Limb (tissue), 2 donors: ENCODE results near the gene AGAP2.
"Not testable (repeated sequence)": the region's sequence is repeated elsewhere in the genome, so short reads cannot be mapped to it uniquely, and the experiment has no call there.

Experiments used
- DNase-seq, 2 donors: peaks; one replicate each; pipeline ENCODE4 v3.0.0-alpha.2; 2016; ENCODE audit errors: extremely low spot score in 2 of 2

AGAP2 gene

DNA sequence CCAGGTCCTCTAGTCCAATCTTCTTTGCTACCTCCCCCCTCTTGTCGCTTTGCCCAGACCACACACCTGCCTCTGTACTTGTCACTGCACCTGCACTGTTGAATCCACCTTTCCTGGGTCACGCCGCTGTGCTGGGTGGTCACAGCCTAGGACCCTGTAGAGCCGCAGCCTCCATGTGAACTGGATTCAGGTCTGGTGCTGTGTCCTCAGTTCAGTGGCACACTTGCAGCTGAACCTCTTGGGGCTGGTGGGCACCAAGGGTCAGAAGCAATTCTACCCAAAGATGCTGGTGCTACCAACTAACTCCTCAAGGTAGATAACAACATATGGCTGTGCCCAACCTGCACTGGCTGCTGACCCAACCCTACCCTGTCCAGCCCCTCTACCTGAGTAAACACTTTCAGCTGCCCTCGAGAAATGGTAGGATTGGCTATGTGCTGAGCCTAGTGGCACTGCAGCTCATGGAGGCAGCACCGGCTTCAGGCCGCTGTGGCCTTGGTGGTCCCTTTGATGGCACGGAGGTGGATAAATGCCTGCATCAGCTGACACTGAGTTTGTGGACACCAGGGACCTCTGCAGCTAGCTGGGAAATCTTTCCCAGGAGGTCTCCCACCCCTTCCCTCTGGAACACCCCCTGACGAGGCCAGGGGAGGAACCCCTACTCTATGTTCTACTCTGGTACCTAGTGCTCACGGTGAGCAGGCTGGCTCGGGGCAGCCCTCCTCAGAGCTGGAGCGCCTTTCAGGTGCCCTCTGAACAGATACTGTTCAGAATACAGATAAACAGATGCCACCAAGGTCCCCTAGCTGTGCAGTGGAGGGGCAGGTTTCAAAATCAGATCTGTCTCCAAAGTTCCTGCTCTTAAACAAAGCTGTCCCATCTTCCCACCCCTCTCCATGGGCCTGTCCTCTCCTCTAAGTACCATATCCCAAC lies 14.3 kb downstream of the AGAP2 start:
- no peak for DNase-seq

DNA sequence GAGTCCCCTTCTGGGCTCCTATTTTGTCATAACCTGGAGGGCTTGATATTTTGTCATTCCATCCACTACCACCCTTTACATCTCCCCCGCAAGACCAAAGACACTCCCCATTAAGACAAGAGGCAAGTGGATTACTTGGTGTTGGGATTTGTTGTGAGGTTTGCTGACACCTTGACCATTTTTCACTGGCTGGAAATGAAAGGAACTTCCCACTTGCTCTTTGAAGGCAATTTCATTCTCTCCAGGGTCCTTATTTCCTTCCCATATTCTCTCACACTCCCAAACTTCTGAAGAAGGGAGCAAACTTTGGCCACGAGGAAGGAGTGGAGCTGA lies 14.9 kb downstream of the AGAP2 start:
- DNase-seq: no peak

DNA sequence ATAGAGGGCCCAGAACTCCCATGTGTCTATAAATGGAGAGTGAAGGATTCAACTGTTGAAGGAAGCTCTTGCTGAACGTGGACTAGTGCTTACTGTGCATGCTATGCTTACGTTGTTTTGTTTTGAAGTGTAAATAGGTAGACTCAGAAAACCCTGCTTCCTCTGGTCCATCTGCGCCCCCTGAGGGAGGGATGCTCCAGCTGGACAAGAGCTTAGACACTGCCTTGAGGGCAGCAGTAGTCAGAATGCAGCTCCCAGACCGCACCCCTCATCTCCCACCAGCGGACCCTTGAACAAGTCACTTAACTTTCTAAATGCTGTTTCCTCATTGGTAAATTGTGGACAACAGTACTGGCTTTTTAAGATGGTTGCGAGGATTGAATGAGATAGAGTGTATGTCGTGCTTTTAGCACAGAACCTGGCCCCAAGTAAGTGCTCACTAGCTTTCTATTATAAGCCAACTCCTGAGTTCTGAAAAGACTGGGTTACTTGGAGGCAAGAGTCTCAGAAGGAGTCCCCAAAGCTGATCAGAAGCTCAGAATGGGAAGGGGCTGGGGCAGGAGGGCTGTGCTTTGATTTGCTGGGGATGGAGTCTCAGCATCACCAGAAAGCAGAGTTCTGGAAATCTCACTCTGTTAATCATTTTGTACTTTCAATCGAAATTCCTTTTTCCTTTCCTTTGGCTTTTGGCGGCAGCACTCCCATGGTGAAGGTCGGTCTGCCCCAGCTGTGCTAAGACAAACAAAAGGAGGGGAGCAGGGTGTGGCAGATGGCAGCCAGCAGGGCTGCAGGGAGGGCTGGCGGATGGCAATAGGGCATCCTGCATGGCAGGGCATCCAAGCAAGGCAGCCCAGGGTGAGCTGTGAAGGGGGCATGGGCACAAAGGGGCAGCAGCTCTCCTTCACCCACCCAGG lies 15.6 kb downstream of the AGAP2 start:
- no peak for DNase-seq

DNA sequence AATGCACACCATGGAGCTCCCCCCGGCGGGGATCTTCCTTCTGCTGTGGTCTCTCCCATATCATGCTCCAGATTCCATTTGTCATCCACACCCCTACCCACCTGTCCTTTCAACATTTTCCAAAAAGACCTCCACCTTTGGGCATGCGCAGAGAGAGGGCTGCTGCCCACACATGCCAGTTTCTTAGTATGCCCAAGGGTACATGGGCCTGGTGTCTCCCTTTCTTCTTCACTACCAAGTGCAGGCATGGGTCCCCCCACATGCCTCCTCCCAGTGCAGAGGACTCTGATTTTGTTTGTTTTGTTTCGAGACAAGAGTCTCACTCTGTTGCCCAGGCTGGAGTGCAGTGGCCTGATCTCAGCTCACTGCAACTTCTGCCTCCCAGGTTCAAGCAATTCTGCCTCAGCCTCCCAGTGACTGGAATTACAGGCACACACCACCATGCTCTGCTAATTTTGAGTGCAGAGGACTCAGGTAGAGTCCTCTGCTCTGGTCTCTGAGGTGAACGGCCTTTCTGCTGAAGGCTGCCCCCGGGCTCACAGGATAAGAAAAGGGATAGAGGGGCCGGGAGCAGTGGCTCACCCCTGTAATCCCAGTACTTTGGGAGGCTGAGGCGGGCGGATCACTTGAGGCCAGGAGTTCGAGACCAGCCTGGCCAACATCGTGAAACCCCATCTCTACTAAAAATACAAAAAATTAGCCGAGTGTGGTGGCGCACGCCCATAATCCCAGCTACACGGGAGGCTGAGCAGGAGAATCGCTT lies 16.5 kb downstream of the AGAP2 start:
- DNase-seq: not testable (repeated sequence)

DNA sequence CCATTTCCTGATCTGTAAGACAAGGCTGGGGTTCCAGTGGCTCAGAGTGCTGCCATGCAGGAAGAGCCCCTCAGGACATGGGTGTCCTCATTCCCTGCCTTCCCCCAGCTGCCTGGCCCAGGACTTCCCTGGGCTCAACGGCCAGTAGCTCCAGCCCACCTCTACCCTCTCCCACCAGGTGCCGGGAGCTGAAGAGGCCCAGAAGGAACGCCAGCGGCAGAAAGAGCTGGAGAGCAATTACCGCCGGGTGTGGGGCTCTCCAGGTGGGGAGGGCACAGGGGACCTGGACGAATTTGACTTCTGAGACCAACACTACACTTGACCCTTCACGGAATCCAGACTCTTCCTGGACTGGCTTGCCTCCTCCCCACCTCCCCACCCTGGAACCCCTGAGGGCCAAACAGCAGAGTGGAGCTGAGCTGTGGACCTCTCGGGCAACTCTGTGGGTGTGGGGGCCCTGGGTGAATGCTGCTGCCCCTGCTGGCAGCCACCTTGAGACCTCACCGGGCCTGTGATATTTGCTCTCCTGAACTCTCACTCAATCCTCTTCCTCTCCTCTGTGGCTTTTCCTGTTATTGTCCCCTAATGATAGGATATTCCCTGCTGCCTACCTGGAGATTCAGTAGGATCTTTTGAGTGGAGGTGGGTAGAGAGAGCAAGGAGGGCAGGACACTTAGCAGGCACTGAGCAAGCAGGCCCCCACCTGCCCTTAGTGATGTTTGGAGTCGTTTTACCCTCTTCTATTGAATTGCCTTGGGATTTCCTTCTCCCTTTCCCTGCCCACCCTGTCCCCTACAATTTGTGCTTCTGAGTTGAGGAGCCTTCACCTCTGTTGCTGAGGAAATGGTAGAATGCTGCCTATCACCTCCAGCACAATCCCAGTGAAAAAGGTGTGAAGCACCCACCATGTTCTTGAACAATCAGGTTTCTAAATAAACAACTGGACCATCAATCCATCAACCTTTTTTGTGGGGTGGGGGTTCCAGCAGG lies 17.6 kb downstream of the AGAP2 start:
- no peak for DNase-seq

DNA sequence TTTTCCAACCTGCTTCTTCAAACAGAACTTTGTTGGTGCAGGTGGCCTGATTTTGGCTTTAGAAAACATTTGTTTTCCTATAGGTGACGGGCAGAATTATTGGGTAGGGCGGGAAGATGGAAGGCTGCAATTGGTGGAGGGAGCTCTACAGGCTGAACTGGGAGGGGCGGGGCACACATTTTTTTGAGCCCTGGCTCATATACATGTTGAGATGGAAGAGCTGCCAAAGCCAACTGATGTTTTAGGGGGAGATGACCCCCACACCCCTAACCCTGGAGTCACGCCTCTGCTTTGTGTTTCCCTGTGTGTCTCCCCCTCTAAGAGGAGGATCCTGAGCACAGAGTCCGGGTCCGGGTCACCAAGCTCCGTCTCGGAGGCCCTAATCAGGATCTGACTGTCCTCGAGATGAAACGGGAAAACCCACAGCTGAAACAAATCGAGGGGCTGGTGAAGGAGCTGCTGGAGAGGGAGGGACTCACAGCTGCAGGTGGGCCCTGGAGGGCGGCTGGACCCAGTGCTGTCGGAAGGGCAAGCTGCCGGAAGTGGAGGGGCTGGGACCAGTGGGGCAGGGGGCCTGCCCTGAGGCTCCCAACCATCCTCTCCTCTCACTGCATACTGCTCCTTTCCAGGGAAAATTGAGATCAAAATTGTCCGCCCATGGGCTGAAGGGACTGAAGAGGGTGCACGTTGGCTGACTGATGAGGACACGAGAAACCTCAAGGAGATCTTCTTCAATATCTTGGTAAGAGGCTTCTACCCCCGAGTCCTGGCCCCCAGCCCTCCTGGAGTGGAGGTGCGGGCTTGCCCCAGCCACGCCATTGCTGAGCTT lies 18.6 kb downstream of the AGAP2 start:
- DNase-seq: no peak

DNA sequence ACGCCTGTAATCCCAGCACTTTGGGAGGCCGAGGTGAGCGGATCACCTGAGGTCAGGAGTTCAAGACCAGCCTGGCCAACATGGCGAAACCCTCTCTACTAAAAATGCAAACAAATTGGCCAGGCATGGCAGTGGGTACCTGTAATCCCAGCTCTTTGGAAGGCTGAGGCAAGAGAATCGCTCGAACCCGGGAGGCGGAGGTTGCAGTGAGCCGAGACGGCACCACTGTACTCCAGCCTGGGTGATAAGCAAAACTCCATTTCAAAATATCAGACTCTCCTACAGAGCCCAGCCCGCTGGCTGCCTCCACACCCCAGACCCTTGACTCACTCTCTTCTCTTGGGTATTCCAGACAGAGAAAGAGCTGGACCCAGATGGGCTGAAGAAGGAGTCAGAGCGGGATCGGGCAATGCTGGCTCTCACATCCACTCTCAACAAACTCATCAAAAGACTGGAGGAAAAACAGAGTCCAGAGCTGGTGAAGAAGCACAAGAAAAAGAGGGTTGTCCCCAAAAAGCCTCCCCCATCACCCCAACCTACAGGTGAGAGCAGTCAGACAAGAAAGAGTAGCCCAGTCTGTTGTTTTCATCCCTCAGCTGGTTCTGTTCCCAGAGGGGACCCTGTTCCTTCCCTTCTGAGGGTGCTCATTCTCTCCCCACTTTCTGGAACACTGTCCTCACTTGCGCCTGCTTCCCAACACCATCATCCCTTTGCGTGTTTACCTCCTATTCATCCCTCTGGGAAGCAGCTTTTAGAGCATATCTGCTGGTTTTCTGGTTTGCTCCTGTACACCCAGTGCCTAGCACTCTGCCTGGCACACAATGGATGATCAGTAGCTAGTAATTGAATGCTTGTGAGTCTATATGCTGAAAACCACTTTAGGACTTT lies 19.7 kb downstream of the AGAP2 start:
- DNase-seq: no peak

DNA sequence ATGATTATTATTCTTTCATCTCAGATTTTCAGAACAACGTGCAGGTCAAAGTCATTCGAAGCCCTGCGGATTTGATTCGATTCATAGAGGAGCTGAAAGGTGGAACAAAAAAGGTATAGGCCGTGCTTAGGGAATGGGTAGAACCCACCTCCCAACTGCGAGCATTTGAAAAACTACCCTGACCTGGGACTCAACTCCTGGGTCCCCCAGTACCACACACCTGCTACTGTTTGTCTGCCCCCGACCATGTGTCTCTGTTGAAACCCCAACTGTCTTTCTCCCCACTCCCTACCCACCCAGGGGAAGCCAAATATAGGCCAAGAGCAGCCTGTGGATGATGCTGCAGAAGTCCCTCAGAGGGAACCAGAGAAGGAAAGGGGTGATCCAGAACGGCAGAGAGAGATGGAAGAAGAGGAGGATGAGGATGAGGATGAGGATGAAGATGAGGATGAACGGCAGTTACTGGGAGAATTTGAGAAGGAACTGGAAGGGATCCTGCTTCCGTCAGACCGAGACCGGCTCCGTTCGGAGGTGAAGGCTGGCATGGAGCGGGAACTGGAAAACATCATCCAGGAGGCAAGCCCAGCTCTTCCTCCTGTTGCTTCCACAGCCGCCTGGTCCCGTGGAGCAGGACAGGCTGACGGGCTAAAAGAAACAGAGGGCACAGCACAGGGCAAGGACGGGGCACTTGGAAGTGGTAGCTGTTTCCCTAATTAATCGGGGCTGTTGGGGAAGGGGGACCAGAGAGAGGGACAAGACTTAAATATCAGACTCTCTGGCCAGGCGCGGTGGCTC lies 20.5 kb downstream of the AGAP2 start:
- no peak for DNase-seq

DNA sequence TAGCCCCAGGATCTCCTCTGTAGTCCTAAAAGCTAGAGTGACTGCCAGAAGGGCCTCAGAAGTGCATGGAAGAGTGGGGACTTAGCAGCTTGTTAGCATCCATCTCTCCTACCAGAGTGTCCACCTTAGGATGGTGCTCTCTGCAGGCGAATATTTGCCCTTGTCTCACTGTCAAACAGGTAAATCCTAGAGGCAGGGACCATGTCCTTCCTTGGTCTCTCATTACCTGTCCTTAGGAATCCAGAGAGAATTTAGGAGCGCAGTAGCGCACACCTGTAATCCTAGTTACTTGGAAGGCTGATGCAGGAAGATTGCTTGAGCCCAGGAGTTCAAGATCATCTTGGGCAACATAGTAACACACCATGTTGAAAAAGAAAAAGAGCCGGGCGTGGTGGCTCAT lies 21.4 kb downstream of the AGAP2 start:
- DNase-seq: no peak

DNA sequence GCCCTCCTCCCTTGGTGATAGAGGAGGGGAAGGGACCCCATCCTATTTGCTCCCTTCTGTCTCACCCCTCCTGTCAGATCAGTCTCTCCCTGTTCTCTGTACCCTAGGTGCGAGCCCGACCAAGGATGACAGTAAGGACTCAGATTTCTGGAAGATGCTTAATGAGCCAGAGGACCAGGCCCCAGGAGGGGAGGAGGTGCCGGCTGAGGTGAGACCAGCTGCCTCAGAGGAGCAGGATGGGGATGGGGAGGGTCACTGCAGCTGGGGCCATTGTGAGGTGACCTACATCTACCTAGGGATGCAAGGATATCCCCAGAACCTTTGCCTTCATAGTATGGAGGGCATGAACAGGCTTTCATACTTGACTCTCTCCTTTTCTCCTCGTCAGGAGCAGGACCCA lies 22.2 kb downstream of the AGAP2 start:
- no peak for DNase-seq

DNA sequence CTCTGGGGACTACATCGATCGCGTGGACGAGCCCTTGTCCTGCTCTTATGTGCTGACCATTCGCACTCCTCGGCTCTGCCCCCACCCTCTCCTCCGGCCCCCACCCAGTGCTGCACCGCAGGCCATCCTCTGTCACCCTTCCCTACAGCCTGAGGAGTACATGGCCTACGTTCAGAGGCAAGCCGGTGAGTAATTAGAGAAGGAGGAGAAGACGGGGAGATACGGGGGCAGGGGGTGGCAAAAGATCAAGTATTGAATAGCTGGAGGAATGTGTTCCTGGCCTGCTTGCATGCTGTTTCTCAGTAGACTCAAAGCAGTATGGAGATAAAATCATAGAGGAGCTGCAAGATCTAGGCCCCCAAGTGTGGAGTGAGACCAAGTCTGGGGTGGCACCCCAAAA lies 22.8 kb downstream of the AGAP2 start:
- no peak for DNase-seq

DNA sequence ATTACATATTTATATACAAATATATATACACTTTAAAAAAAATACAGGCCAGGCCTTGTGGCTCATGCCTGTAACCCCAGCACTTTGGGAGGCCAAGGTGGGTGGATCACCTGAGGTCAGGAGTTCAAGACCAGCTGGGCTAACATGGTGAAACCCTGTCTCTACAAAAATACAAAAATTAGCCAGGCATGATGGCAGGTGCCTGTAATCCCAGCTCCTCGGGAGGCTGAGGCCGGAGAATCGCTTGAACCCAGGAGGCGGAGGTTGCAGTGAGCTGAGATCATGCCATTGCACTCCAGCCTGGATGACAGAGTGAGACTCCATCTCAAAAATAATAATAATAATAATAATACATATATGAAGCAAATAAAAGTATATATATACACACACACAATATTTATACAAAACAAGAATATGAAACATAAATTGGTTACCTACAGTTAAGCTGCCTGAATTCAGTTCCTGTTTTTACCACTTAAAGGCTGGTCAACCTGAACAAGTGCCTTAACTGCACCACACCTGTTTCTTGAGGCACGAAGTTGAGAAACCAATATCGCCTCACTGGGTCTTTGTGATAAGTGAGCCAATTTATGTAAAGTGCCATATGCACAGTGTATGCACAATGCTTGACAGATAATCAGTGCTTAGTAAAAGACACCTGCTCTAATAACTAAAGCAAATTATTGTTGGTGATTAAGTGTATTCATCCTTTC lies 23.4 kb downstream of the AGAP2 start:
- not testable (repeated sequence) for DNase-seq

DNA sequence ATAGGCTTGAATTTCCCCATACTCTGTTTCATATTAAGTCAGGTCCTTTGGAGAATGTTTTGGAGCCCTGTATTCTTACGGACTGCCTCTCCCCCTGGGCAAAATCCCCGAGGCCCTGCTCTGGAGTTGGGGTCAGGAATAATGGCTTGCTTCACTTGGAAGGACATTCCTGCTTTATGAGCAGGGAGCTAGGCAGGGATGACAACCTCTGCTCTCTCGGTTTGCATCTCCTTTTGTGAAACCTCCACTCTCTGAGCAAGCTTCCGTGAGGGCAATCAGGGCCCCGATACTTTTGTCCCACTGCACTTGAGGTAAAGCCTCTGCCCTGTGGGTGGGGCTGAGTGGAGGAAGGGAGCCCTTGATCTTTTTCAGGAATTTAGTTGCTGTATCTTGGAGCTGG lies 25.3 kb downstream of the AGAP2 start:
- no peak for DNase-seq

DNA sequence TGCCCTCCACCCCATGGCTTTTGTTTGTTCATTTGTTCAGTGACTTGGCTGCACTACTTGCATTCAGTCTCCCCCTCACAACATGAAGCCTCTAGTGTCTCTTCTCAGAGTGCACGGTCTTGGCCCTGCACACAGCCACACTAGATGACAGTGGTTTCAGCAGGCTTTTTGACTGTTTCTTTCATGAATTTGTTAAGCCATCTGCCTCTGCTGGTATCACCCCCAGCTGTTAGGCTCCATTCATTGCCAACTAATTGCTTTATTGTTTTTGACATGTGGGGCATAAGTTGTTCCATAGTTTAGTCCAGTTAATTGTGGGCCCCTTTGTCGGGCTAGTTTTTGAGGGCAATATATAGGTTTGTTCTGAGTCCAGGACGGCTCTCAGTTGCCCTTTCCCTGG lies 25.8 kb downstream of the AGAP2 start:
- DNase-seq: no peak

DNA sequence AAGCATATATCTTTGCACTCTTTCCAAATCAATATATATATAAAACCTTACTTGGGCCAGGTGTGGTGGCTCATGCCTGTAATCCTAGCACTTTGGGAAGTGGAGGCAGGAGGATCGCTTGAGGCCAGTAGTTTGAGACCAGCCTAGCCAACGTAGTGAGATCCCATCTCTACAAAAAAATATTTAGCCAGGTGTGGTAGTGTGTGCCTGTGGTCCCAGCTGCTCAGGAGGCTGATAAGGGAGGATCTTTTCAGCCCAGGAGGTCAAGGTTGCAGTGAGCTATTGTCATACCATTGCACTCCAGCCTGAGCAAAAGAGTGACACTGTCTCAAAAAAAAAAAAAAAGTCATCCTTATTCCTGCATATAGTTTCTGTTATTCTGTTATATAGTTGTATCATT lies 30.2 kb downstream of the AGAP2 start:
- no peak for DNase-seq

DNA sequence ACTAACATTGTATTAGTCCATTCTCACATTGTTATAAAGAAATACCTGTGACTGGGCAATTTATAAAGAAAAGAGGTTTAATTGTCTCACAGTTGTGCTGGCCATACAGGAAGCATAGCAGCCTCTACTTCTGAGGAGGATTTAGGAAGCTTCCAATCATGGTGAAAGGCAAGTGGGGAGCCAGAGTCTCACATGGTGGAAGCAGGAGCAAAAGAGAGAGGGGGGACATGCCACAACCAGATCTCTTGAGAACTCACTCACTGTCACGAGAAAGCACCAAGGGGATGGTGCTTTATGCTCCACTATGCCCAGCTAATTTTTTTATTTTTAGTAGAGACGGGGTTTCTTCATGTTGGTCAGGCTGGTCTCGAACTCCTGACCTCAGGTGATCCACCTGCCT lies 31.3 kb downstream of the AGAP2 start:
- no peak for DNase-seq

DNA sequence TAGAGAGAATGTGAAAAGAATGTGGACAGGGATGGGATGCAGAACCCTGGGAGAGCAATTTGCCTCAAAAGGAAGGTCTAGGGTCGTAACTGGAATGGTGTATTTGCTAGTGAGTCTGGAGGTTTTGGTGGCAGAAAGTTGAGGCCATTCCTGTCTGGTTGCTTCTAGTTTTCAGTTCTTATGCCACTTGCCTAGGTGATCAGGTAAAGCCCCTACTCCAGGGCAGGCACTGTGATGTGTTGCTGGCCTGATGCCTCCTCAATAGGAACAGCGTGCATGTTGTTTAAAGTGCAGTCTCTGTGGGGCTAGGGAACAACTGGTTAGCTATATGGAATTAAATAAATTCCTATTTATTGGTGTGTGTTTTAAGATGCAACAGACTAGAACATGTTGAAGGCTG lies 38.2 kb downstream of the AGAP2 start:
- DNase-seq: no peak
